Thyroid gland (tissue), 4 donors: ENCODE data around the gene VANGL2.

ENCODE experiments used
- POLR2A ChIP-seq, 2 donors: fragments of 450-650 bp; IDR thresholded peaks; one replicate each; pipeline ENCODE4 v1.6.1; 2017; ENCODE audit warnings: antibody characterized with exemption in 2 of 2, mild to moderate bottlenecking in 2 of 2, moderate library complexity in 1 of 2
- TF ChIP-seq, protein P1 (sequence below), 6 experiments: fragments of 200-600 bp in 3 of 6; fragments of 450-650 bp in 3 of 6; sonication (generic) in 3 of 6; IDR thresholded peaks; one replicate each; pipeline ENCODE4 v1.5.1; 2016 to 2019; ENCODE audit warnings: antibody characterized with exemption in 6 of 6, mild to moderate bottlenecking in 2 of 6, inconsistent platforms in 1 of 6, moderate library complexity in 1 of 6

DNA sequence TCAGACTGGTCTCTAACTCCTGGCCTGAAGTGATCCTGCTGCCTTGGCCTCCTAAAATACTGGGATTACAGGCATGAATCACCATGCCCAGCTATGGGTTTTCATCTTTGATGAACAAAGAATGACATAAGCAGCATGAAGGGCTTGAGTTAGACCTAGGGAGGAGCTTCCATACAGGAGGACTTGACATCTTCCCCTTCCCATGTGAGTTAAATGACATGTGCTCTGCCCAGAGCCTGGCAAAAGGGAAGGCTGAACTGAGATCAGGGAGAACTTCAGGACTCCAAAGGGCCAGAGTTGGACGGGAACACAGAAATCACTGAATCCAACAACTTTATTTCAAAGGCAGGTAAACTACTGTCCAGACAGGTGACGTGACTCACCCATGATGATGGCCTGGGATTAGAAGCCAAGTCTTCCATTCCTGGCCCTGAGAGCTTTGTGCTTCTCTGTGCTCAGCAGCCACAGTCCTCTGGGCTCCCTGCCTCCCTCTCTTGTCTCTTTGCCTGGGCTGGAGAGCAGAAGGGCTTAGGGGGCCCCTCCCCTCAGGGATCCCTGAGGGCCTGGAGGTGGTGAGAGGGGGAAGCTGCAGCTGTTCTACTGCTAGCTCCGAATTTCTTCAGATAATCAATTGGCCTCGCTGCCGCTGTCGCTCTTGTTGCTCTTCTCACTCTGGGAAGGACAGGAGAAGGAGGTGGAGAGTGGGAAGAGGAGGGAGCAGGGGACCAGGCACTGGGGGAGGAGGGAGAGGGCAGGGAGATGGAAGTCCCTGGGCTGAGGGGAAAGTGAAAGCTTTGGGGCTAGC is 25.9 kb upstream of the VANGL2 start:
- TF ChIP-seq, protein P1, sequence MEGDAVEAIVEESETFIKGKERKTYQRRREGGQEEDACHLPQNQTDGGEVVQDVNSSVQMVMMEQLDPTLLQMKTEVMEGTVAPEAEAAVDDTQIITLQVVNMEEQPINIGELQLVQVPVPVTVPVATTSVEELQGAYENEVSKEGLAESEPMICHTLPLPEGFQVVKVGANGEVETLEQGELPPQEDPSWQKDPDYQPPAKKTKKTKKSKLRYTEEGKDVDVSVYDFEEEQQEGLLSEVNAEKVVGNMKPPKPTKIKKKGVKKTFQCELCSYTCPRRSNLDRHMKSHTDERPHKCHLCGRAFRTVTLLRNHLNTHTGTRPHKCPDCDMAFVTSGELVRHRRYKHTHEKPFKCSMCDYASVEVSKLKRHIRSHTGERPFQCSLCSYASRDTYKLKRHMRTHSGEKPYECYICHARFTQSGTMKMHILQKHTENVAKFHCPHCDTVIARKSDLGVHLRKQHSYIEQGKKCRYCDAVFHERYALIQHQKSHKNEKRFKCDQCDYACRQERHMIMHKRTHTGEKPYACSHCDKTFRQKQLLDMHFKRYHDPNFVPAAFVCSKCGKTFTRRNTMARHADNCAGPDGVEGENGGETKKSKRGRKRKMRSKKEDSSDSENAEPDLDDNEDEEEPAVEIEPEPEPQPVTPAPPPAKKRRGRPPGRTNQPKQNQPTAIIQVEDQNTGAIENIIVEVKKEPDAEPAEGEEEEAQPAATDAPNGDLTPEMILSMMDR (IDR thresholded peaks at IDR 0.05) = no peak
- no peak for TF ChIP-seq POLR2A (IDR thresholded peaks at IDR 0.05)
